Erythroblast (primary cell): ENCODE results near the gene CCDC57.

ENCODE experiments used
- GATA1 ChIP-seq: IDR thresholded peaks from 2 replicates; pipeline ENCODE4 v1.6.1; 2011; ENCODE audit warnings: low read depth, mild to moderate bottlenecking, control low read depth, low read length, moderate library complexity
- POLR2A ChIP-seq: IDR thresholded peaks from 2 replicates; pipeline ENCODE4 v1.6.1; 2011; ENCODE audit warnings: mild to moderate bottlenecking, low read length

DNA sequence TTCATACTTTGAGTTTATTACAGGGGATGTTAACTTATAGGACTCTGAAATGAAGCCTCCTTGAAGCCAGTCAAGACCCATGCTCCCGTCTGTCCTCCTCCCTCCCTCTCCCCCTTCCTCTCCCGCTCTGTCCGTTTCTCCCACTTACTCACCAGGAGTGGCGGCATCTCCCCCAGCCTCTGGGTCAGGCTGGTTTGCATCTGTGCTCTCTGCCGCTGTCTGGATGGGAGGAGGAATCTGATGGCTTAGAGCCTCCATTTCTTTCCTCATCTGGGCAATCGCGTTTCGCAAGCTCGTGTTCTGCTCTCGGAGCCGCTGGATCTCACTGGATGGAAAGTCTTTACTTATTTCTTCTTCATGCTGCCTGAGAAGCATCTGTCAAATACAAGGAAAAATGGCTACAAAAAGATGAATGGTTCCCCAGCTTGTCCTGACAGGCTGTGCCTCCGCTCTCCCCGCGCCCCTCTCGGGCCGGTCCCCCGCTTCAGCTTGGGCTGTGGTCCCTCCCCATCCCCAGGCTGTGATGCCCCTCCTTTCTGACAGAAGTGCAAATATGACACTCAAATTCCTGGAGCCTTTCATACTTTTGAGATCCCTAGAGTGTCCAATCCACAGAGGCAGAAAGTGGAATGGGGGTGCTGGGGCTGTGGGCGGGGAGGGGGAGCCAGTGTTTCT is 40.0 kb downstream of the CCDC57 start:
- no peak for TF ChIP-seq POLR2A
- TF ChIP-seq GATA1, result no peak
